WTC11 (cell line): ENCODE data around the gene WSB1.

Experiments used
- AR ChIP-seq: fragments of 250-450 bp; sonication (Bioruptor Pico); IDR thresholded peaks from 2 replicates; pipeline ENCODE4 v1.9.0; 2021; ENCODE audit warnings: mild to moderate bottlenecking
- ATF3 ChIP-seq: sonication (generic); formaldehyde crosslinking; conservative IDR thresholded peaks from 2 replicates; pipeline ENCODE4 v1.8.1; 2022; ENCODE audit warnings: mild to moderate bottlenecking, missing genetic modification reagents
- CREB1 ChIP-seq: sonication (generic); formaldehyde crosslinking; IDR thresholded peaks from 2 replicates; pipeline ENCODE4 v1.8.0; 2023; ENCODE audit warnings: mild to moderate bottlenecking, missing genetic modification reagents
- CTCF ChIP-seq: fragments of 200-600 bp; IDR thresholded peaks from 2 replicates; pipeline ENCODE4 v1.8.0; 2022; ENCODE audit warnings: antibody characterized with exemption
- MAX ChIP-seq: sonication (generic); formaldehyde crosslinking; IDR thresholded peaks from 2 replicates; pipeline ENCODE4 v1.8.0; 2022; ENCODE audit warnings: mild to moderate bottlenecking, missing genetic modification reagents
- NFE2L1 ChIP-seq: sonication (generic); formaldehyde crosslinking; IDR thresholded peaks from 2 replicates; pipeline ENCODE4 v1.8.1; 2023; ENCODE audit warnings: missing genetic modification reagents
- NR1H2 ChIP-seq: sonication (generic); formaldehyde crosslinking; IDR thresholded peaks from 2 replicates; pipeline ENCODE4 v1.9.0; 2021; ENCODE audit warnings: mild to moderate bottlenecking, moderate library complexity, missing genetic modification reagents
- PRDM15 ChIP-seq: sonication (generic); formaldehyde crosslinking; IDR thresholded peaks from 2 replicates; pipeline ENCODE4 v1.8.0; 2022; ENCODE audit warnings: missing genetic modification reagents
- TCF7 ChIP-seq: sonication (generic); formaldehyde crosslinking; IDR thresholded peaks from 2 replicates; pipeline ENCODE4 v1.8.0; 2022; ENCODE audit warnings: mild to moderate bottlenecking, low read depth, missing genetic modification reagents, moderate library complexity
- TEAD1 ChIP-seq: sonication (generic); formaldehyde crosslinking; IDR thresholded peaks from 2 replicates; pipeline ENCODE4 v1.8.0; 2022; ENCODE audit warnings: mild to moderate bottlenecking, missing genetic modification reagents
- TEAD4 ChIP-seq: sonication (generic); formaldehyde crosslinking; IDR thresholded peaks from 2 replicates; pipeline ENCODE4 v1.8.0; 2022; ENCODE audit warnings: mild to moderate bottlenecking, missing genetic modification reagents
- USF2 ChIP-seq: sonication (generic); formaldehyde crosslinking; IDR thresholded peaks from 2 replicates; pipeline ENCODE4 v1.8.1; 2023; ENCODE audit warnings: mild to moderate bottlenecking, missing genetic modification reagents, moderate library complexity
- ZMAT4 ChIP-seq: fragments of 250-450 bp; sonication (Bioruptor Pico); IDR thresholded peaks from 2 replicates; pipeline ENCODE4 v1.9.0; 2021; ENCODE audit warnings: mild to moderate bottlenecking
- ZNF281 ChIP-seq: sonication (generic); formaldehyde crosslinking; IDR thresholded peaks from 2 replicates; pipeline ENCODE4 v1.8.0; 2023; ENCODE audit warnings: mild to moderate bottlenecking, missing genetic modification reagents

- TF ChIP-seq USF2 (CRISPR knock-in tag) = 0 out of 2 replicates have a peak, but pooled peaks have one; percentile 26
- no peak for TF ChIP-seq NFE2L1 (CRISPR knock-in tag)
- TF ChIP-seq CTCF = no peak
- TF ChIP-seq ATF3 (CRISPR knock-in tag) = no peak
- no peak for TF ChIP-seq TEAD1 (CRISPR knock-in tag)
- TF ChIP-seq AR (CRISPR knock-in tag) = no peak
- no peak for TF ChIP-seq NR1H2 (CRISPR knock-in tag)
- no peak for TF ChIP-seq CREB1 (CRISPR knock-in tag)
- no peak for TF ChIP-seq TEAD4 (CRISPR knock-in tag)
- no peak for TF ChIP-seq ZMAT4
- TF ChIP-seq ZNF281 = no peak
- no peak for TF ChIP-seq TCF7 (CRISPR knock-in tag)
- TF ChIP-seq MAX = no peak
- TF ChIP-seq PRDM15 = no peak
These were observed 49.3 kb upstream of the WSB1 start for GRCh38 chr17:27244491-27245223.
